Measurements from ENCODE around the gene SLC9A9. TPM values are rescaled to one million over a fixed set of nuclear protein-coding genes. Genes with fewer than 3 reads are reported as not detected.

Gene SLC9A9
- polyA plus RNA-seq, 1 of the 3 experiments (the other 2 are of a cell fraction): 0.05 TPM

DNA sequence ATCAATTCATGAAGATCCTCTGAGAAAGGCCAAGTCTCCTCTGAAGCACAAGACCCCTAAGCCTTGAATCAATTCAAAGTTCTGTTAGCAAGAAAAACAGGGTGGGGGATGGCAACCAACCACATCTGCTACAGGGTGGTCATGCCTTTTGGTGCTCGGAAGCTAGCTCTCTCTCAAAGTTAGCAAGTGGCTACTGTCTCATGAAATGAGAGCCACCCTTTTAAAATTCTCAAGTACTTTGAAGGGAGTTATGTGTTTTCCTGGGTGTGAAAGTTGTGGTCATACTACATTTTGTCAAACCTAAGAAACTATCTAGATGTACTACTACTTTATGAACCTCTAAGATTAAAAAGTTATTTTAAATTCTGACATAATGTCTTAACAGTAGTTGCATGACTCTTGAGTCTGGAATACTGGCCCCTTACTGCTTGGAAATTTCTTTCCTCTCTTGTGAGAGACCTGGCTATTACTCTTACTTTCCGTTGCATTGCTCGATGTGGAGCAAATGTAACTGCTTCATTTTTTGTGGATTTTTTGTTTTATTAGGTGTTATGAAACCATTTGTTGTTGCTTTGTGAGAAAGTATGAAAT lies 612.6 kb downstream of the SLC9A9 start (continued):
- TF ChIP-seq, protein P1, sequence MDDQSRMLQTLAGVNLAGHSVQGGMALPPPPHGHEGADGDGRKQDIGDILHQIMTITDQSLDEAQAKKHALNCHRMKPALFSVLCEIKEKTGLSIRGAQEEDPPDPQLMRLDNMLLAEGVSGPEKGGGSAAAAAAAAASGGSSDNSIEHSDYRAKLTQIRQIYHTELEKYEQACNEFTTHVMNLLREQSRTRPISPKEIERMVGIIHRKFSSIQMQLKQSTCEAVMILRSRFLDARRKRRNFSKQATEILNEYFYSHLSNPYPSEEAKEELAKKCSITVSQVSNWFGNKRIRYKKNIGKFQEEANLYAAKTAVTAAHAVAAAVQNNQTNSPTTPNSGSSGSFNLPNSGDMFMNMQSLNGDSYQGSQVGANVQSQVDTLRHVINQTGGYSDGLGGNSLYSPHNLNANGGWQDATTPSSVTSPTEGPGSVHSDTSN (IDR thresholded peaks at IDR 0.05): no peak
- TF ChIP-seq TEAD4 (IDR thresholded peaks at IDR 0.05; ENCODE audit: borderline replicate concordance, insufficient read depth) (no peak), EP300 (IDR thresholded peaks at IDR 0.05; ENCODE audit: borderline replicate concordance in 1 of 2, low read depth in 1 of 2, low read length in 1 of 2) (no peak), NFIC (IDR thresholded peaks at IDR 0.05; ENCODE audit: borderline replicate concordance) (no peak)

DNA sequence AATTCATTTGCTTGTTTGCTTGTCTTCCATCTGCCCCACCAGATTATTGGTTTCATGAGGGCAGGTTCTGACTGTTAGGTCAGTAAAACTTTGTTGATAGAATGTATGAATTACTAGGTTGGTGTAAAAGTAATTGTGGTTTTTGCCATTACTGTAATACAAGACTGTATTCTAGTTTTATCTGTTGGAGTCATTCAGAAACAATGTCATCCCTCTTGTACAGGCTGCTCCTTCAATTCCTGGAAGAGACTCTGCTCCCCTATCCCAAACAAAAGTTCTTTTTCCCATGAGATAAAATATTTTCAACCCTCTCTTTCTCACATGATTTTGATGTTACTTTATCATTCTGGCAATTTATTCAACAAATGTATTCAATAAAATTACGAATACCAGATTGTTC lies 613.7 kb downstream of the SLC9A9 start:
- H3K4me3 ChIP-seq (ENCODE audit: low read depth in 2 of 2, low read length in 1 of 2): no peak overlapping the region
- no peaks in the 10 kb centered on the region for H3K4me1 ChIP-seq (ENCODE audit: control insufficient read depth in 1 of 2, insufficient read depth in 2 of 2, low read depth in 1 of 2, low read length in 1 of 2)
- H3K36me3 ChIP-seq (replicated peaks in 1 of 2; ENCODE audit: control insufficient read depth in 1 of 2, insufficient read depth in 2 of 2, low read length in 1 of 2): no peaks in the 10 kb centered on the region
- no peak for DNase-seq
- no peaks in the 10 kb centered on the region for H4K20me1 ChIP-seq (ENCODE audit: insufficient read depth)
- TF ChIP-seq GATA2 (CRISPR knock-in tag; IDR thresholded peaks at IDR 0.05): no peak
- no peak for TF ChIP-seq MEF2A (IDR thresholded peaks at IDR 0.05; ENCODE audit: borderline replicate concordance, low read depth)
- TF ChIP-seq TCF12 (IDR thresholded peaks at IDR 0.05): no peak
- no peak for TF ChIP-seq RXRA (IDR thresholded peaks at IDR 0.05; ENCODE audit: borderline replicate concordance, low read depth)
- TF ChIP-seq RFX5 (IDR thresholded peaks at IDR 0.05; ENCODE audit: low read length): no peak
- TF ChIP-seq MXI1 (IDR thresholded peaks at IDR 0.05; ENCODE audit: low read depth, low read length): no peak
- no peak for TF ChIP-seq YY1 (IDR thresholded peaks at IDR 0.05; ENCODE audit: low read depth)
- TF ChIP-seq, protein P2, sequence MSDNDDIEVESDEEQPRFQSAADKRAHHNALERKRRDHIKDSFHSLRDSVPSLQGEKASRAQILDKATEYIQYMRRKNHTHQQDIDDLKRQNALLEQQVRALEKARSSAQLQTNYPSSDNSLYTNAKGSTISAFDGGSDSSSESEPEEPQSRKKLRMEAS (IDR thresholded peaks at IDR 0.05; ENCODE audit: low read depth): no peak
- no peak for TF ChIP-seq SMC3 (IDR thresholded peaks at IDR 0.05; ENCODE audit: low read depth, low read length)
- no peak for TF ChIP-seq NFIC (IDR thresholded peaks at IDR 0.05; ENCODE audit: borderline replicate concordance)
- no peak overlapping the region for H3K4me2 ChIP-seq
- no peaks in the 10 kb centered on the region for H3F3A ChIP-seq (replicated peaks; ENCODE audit: insufficient read depth)
- H3K79me2 ChIP-seq (ENCODE audit: insufficient read depth): no peaks in the 10 kb centered on the region
- WGBS (ENCODE audit: low lambda C conversion rate): 21% methylated on average over 1 of the region's 1 CpG
- H2AFZ ChIP-seq (ENCODE audit: low read depth): no peak overlapping the region
- H3K9ac ChIP-seq: no peak overlapping the region
- no peaks in the 10 kb centered on the region for H3K9me3 ChIP-seq
- POLR2A ChIA-PET: no interaction called here
- no peak overlapping the region for H3K27ac ChIP-seq (ENCODE audit: low read depth in 2 of 2, low read length in 1 of 2)
- CTCF ChIA-PET: no interaction called here
- no peaks in the 10 kb centered on the region for H3K27me3 ChIP-seq (ENCODE audit: insufficient read depth)
- no peaks in the 10 kb centered on the region for H3K9me2 ChIP-seq

DNA sequence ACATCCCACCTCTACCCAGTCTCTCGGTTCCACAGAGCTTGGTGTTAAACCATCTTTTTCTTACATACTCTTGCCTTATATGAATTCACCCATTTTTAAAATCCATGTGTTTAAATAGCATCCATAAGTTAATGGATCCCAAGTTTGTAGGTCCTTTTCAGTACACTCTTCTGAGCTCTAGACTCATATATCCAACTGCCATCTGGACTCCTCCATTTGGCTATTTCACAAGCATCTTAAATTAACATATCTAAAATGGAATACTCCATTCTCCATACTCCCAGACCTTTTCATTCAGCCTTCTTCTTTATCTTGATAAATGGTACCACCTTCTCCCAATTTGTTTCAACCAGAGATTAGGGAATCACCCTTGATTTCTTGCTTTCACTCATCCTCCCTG lies 615.3 kb downstream of the SLC9A9 start:
- TF ChIP-seq, protein P3, sequence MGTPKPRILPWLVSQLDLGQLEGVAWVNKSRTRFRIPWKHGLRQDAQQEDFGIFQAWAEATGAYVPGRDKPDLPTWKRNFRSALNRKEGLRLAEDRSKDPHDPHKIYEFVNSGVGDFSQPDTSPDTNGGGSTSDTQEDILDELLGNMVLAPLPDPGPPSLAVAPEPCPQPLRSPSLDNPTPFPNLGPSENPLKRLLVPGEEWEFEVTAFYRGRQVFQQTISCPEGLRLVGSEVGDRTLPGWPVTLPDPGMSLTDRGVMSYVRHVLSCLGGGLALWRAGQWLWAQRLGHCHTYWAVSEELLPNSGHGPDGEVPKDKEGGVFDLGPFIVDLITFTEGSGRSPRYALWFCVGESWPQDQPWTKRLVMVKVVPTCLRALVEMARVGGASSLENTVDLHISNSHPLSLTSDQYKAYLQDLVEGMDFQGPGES (IDR thresholded peaks at IDR 0.05; ENCODE audit: low read depth, low read length): no peak
- no peak for TF ChIP-seq JUND (IDR thresholded peaks at IDR 0.05)
- TF ChIP-seq MXI1 (IDR thresholded peaks at IDR 0.05; ENCODE audit: low read depth, low read length): no peak
- TF ChIP-seq, protein P4, sequence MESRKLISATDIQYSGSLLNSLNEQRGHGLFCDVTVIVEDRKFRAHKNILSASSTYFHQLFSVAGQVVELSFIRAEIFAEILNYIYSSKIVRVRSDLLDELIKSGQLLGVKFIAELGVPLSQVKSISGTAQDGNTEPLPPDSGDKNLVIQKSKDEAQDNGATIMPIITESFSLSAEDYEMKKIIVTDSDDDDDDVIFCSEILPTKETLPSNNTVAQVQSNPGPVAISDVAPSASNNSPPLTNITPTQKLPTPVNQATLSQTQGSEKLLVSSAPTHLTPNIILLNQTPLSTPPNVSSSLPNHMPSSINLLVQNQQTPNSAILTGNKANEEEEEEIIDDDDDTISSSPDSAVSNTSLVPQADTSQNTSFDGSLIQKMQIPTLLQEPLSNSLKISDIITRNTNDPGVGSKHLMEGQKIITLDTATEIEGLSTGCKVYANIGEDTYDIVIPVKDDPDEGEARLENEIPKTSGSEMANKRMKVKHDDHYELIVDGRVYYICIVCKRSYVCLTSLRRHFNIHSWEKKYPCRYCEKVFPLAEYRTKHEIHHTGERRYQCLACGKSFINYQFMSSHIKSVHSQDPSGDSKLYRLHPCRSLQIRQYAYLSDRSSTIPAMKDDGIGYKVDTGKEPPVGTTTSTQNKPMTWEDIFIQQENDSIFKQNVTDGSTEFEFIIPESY (IDR thresholded peaks at IDR 0.05; ENCODE audit: borderline replicate concordance, low read depth): no peak
- no peak for TF ChIP-seq YY1 (IDR thresholded peaks at IDR 0.05; ENCODE audit: low read depth)
- no peak for TF ChIP-seq SMC3 (IDR thresholded peaks at IDR 0.05; ENCODE audit: low read depth, low read length)
- no peak for TF ChIP-seq FOSL2 (IDR thresholded peaks at IDR 0.05; ENCODE audit: borderline replicate concordance, low read depth)
- TF ChIP-seq EZH2phosphoT487 (IDR thresholded peaks at IDR 0.05; ENCODE audit: borderline replicate concordance, low read depth): no peak
- TF ChIP-seq MEF2A (IDR thresholded peaks at IDR 0.05; ENCODE audit: borderline replicate concordance, low read depth): no peak
- no peak for TF ChIP-seq GABPA (IDR thresholded peaks at IDR 0.05; ENCODE audit: low read depth)
- Histone ChIP-seq H3K4me2 (no peak overlapping the region), H3K4me3 (ENCODE audit: low read depth in 2 of 2, low read length in 1 of 2) (no peak overlapping the region), H4K20me1 (ENCODE audit: insufficient read depth) (no peaks in the 10 kb centered on the region), H3K9me2 (no peaks in the 10 kb centered on the region), H3K27ac (ENCODE audit: low read depth in 2 of 2, low read length in 1 of 2) (no peak overlapping the region), H3F3A (replicated peaks; ENCODE audit: insufficient read depth) (no peaks in the 10 kb centered on the region), H3K9me3 (no peaks in the 10 kb centered on the region), H3K79me2 (ENCODE audit: insufficient read depth) (no peaks in the 10 kb centered on the region), H3K36me3 (replicated peaks in 1 of 2; ENCODE audit: control insufficient read depth in 1 of 2, insufficient read depth in 2 of 2, low read length in 1 of 2) (no peaks in the 10 kb centered on the region), H3K27me3 (ENCODE audit: insufficient read depth) (no peaks in the 10 kb centered on the region), H3K9ac (no peak overlapping the region), H2AFZ (ENCODE audit: low read depth) (no peak overlapping the region), H3K4me1 (ENCODE audit: control insufficient read depth in 1 of 2, insufficient read depth in 2 of 2, low read depth in 1 of 2, low read length in 1 of 2) (no peaks in the 10 kb centered on the region)
- CTCF ChIA-PET: interaction anchor here (1.3 kb wide), 1 partner anchor 18 kb away, joined by 3 read pairs; no protein-coding TSS in a partner anchor
- 32% methylated on average over 1 of the region's 1 CpG for WGBS (ENCODE audit: low lambda C conversion rate)
- no peak for DNase-seq
- POLR2A ChIA-PET: no interaction called here

Data from SK-N-SH (cell line).